ENCODE data around the gene CHST15. TPM values are rescaled to one million over a fixed set of nuclear protein-coding genes. Genes with fewer than 3 reads are reported as not detected.
A peak's percentile ranks its signal among the peaks of the same experiment; 100 is the strongest.

CHST15 gene
- total RNA-seq, 2 donors from 2014 or later: 0.95 TPM; not detected in 1

DNA sequence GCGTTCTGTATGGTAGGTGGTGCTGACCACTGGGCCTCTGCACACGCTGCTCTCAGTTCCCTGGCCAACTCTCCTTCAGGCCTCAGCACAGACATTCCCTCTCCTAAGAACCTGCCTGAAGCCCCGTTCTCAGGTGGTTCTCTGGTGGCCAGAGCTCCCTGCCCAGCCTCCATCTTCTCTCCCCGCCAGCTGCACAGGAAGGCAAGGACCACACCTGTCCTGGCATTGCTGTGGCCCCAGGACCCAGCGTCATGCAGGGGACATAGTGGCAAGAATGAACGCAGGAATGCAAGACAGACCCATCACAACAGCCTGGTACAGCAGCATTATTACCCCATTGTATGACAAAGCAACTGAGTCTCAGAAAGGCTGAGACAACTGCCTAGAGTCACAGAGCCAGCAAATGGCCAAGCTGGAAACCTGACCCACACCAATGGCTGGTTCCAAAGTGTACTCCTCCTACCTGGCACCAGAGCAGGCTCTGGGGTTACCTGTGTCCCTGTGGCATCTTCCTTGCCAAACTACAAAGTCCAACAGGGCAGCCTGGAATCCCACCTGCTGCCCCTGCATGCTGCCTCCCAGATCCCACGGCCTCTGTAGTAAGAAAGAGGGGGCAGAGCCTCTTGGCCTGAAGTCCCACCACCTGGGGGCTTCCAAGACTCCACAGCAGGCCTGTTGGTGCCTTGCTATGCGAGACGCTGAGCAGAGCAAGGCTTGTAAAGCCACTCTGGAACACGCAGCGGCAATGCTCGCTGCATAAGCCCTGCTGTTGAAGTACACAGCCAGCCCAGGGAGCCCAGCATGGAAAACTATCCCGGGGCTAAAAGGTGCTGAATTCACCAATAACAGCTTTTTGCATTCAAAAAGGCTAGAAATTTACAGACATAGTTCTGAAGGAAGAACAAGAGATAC is 73.3 kb downstream of the CHST15 start:
- Mint-ChIP-seq H3K4me3 (no peak overlapping the region), H3K27ac (no peak overlapping the region), H3K4me1 (ENCODE audit: low read depth in 2 of 2) (no peaks in the 10 kb centered on the region), H3K9me3 (no peaks in the 10 kb centered on the region), H3K36me3 (no peaks in the 10 kb centered on the region), H3K27me3 (peaks cover 14 to 23% of the 10 kb centered on the region in 2 donors)
- ATAC-seq (no peak), DNase-seq (ENCODE audit: low spot score) (no peak)

GRCh38 chr10:124018886-124019525 is 74.4 kb downstream of the CHST15 start:
- Mint-ChIP-seq H3K27me3 (peaks cover 14 to 20% of the 10 kb centered on the region in 2 donors), H3K4me1 (ENCODE audit: low read depth in 2 of 2) (no peaks in the 10 kb centered on the region), H3K27ac (no peak overlapping the region), H3K9me3 (no peaks in the 10 kb centered on the region), H3K36me3 (no peaks in the 10 kb centered on the region), H3K4me3 (no peak overlapping the region)
- no peak for DNase-seq (ENCODE audit: low spot score)
- ATAC-seq: peak in 1 of 2 donors; percentile 20

GRCh38 chr10:124017729-124018128 is 75.7 kb downstream of the CHST15 start:
- Mint-ChIP-seq H3K4me3 (no peak overlapping the region), H3K4me1 (ENCODE audit: low read depth in 2 of 2) (no peaks in the 10 kb centered on the region), H3K27me3 (peaks cover 8 to 11% of the 10 kb centered on the region in 2 donors), H3K27ac (no peak overlapping the region), H3K36me3 (no peaks in the 10 kb centered on the region), H3K9me3 (no peaks in the 10 kb centered on the region)
- DNase-seq (ENCODE audit: low spot score): no peak
- ATAC-seq: no peak

GRCh38 chr10:124016804-124017375 is 76.5 kb downstream of the CHST15 start:
- no peaks in the 10 kb centered on the region for H3K36me3 Mint-ChIP-seq
- DNase-seq (ENCODE audit: low spot score): no peak
- no peak overlapping the region for H3K27ac Mint-ChIP-seq
- no peak overlapping the region for H3K4me3 Mint-ChIP-seq
- no peaks in the 10 kb centered on the region for H3K4me1 Mint-ChIP-seq (ENCODE audit: low read depth in 2 of 2)
- no peaks in the 10 kb centered on the region for H3K9me3 Mint-ChIP-seq
- ATAC-seq: no peak
- peaks cover 3 to 6% of the 10 kb centered on the region in 2 donors for H3K27me3 Mint-ChIP-seq

DNA sequence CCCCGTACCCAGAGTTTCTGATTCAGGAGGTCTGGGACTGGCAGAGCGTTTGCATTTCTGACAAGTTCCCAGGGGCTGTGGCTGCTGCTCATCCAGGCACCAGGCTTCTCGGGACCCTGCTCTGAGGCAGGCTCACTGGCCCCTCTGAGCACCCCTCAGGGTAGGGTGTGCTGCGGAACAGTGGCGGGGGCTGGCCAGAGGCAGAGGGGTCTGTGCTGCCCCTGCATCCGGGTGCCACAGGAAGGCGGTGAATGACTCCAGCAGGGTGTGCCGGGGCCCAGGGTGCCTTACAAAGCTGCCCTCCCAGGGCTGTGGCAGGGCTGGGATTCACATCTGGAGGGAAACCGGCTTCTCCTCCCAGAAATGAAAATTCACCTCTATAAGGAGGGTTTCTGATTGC is 77.4 kb downstream of the CHST15 start:
- DNase-seq (ENCODE audit: low spot score) (no peak), ATAC-seq (no peak)
- no peaks in the 10 kb centered on the region for H3K27me3 Mint-ChIP-seq
- H3K36me3 Mint-ChIP-seq: no peaks in the 10 kb centered on the region
- H3K4me1 Mint-ChIP-seq (ENCODE audit: low read depth in 2 of 2): no peaks in the 10 kb centered on the region
- H3K9me3 Mint-ChIP-seq: no peaks in the 10 kb centered on the region
- no peak overlapping the region for H3K4me3 Mint-ChIP-seq
- no peak overlapping the region for H3K27ac Mint-ChIP-seq

DNA sequence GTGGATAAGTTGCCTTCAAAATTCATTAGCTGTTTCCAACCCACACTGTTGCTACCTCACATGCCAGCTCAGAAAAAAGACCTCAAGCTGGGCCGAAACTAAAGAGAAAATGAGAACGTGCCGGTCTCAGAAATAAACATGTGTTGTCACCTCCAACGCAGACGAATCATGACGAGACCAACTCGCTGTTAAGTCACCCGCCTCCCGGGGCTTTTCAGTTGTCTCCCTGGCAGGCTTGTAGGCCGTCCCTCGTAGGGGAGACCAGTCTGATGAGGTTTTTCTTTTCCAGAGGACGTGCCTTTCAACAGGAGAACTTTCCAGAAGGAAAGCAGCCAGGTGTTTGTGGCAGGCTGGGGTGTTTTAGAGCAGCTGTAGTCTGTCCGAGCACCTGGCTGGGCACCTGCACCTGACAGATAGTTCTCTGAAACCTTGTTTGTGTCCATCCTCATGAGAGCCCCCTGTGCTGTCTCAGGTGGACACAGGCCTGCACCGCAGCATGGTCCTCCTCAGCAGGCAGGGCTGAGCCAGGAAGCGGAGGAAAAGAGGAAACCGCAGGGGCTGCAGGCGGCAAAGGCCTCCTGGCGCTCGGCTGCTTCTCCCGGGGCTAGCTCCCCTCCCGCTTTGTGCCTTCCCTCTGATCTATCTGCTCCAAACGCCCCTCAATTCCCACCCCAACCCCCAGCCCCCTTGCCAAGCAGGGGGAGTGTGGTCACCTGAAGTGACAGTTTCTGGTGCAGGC is 78.8 kb downstream of the CHST15 start:
- H3K27me3 Mint-ChIP-seq: no peaks in the 10 kb centered on the region
- no peak overlapping the region for H3K4me3 Mint-ChIP-seq
- H3K36me3 Mint-ChIP-seq: no peaks in the 10 kb centered on the region
- DNase-seq (ENCODE audit: low spot score) (no peak), ATAC-seq (no peak)
- H3K4me1 Mint-ChIP-seq (ENCODE audit: low read depth in 2 of 2): no peaks in the 10 kb centered on the region
- H3K9me3 Mint-ChIP-seq: no peaks in the 10 kb centered on the region
- no peak overlapping the region for H3K27ac Mint-ChIP-seq

DNA sequence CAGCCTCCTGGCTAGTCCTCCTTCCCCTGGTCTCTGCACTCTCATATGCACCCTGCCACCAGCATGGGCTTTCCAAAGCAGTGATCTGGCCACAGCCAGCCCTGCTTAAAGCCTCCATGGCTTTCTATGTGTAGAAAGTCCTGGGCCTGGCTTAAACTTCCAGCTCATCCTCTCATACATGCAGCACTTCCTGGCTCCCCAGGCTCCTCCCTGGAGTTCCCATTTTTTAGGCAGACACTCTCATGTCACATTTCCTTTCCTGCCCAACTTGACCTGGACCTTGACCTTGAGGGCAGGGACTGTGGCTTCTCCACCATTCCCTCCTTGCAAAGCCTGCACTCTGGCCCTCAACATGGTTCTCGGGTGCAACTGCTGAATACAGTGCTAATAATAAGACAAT is 79.5 kb downstream of the CHST15 start:
- ATAC-seq (no peak), DNase-seq (ENCODE audit: low spot score) (no peak)
- no peaks in the 10 kb centered on the region for H3K9me3 Mint-ChIP-seq
- no peak overlapping the region for H3K27ac Mint-ChIP-seq
- H3K36me3 Mint-ChIP-seq: no peaks in the 10 kb centered on the region
- H3K4me3 Mint-ChIP-seq: no peak overlapping the region
- H3K4me1 Mint-ChIP-seq (ENCODE audit: low read depth in 2 of 2): no peaks in the 10 kb centered on the region
- no peaks in the 10 kb centered on the region for H3K27me3 Mint-ChIP-seq

DNA sequence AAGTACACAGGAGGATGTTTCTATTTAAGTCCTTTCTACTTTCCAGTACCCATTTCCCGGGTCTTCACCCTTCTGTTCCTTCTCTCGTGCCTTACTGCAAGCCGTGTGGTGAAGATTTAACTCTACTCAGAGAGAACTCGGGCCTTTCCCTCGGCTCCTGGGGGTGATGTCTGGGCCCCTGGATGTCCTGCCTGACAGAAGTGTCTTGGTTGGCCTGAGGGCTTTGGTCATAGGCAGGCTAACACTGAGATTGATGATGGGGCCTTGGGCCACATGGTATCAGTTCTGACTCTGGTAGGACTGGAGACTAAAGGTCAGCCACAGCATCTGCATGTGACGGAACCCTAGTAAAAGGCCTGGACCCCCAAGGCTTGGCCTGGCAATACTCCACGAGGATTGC is 80.4 kb downstream of the CHST15 start:
- no peaks in the 10 kb centered on the region for H3K4me1 Mint-ChIP-seq (ENCODE audit: low read depth in 2 of 2)
- H3K36me3 Mint-ChIP-seq: no peaks in the 10 kb centered on the region
- no peak for DNase-seq (ENCODE audit: low spot score)

DNA sequence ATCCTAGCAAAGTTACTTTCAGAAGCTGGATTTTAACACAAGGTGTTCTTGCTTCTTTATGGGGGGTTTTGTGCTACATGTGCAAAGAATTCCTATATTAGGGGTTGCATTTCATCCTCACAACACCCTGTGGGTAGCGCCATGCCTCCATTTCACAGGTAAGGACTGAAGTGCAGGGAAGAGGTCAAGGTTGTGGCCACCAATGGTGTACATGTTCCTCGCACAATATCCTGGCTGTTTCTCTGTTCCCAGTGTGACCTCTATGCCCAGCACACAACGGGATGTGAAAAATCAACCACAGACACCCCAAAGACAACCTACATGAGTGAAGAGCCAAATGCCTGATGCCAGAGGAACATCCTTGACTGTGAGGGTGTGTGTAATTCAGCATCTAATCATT is 80.8 kb downstream of the CHST15 start:
- H3K9me3 Mint-ChIP-seq: no peaks in the 10 kb centered on the region
- no peak overlapping the region for H3K27ac Mint-ChIP-seq
- H3K27me3 Mint-ChIP-seq: no peaks in the 10 kb centered on the region
- DNase-seq (ENCODE audit: low spot score) (no peak), ATAC-seq (no peak)
- H3K36me3 Mint-ChIP-seq: no peaks in the 10 kb centered on the region
- H3K4me3 Mint-ChIP-seq: no peak overlapping the region
- H3K4me1 Mint-ChIP-seq (ENCODE audit: low read depth in 2 of 2): no peaks in the 10 kb centered on the region

More for the DNA sequence above, 80.4 kb downstream of the CHST15 start:
- Mint-ChIP-seq H3K27ac (no peak overlapping the region), H3K4me3 (no peak overlapping the region), H3K9me3 (no peaks in the 10 kb centered on the region), H3K27me3 (no peaks in the 10 kb centered on the region)
- ATAC-seq: no peak

DNA sequence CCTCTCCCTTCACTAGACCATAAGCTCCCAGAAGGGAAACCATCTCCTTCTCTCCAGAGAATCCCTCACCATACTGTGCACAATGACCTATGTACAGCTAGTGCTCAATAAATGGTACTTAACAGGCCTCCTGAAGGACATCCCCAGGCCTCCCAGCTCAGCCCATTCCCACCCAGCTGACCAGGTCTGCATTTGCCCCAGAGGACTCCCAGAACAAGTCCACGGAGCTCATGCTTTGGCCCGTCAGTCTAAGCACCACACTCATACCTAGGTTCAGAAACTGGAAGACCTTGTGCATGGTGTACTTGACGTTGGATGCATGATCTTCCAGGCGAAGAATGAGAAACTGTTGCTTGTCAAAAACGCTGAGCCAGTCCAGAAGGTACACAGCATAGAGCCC is 81.3 kb downstream of the CHST15 start:
- no peak overlapping the region for H3K4me3 Mint-ChIP-seq
- no peaks in the 10 kb centered on the region for H3K9me3 Mint-ChIP-seq
- H3K27me3 Mint-ChIP-seq: no peaks in the 10 kb centered on the region
- DNase-seq (ENCODE audit: low spot score) (no peak), ATAC-seq (no peak)
- no peaks in the 10 kb centered on the region for H3K4me1 Mint-ChIP-seq (ENCODE audit: low read depth in 2 of 2)
- H3K36me3 Mint-ChIP-seq: no peaks in the 10 kb centered on the region
- no peak overlapping the region for H3K27ac Mint-ChIP-seq

DNA sequence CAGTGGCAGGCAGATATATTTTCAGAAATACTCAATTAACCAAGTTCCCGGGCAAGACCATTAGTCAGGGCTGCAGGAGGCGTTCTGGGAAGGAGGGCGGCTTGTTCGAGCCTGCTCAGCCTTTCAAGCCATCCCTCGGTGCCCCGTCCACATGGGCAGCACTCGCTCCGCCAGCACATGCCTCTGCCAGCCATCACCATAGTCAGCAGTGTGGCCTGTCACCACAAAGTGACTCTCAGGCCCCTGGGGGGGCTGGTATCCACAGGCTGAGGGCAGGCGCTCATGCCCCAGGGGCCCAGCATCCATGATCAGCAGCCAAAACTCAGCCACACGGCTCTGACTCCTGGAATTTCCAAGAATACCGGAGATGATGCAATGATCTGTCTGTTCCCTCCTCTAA is 81.9 kb downstream of the CHST15 start:
- no peak for DNase-seq (ENCODE audit: low spot score)
- Mint-ChIP-seq H3K4me1 (ENCODE audit: low read depth in 2 of 2) (no peaks in the 10 kb centered on the region), H3K4me3 (no peak overlapping the region), H3K9me3 (no peaks in the 10 kb centered on the region), H3K27ac (no peak overlapping the region), H3K36me3 (no peaks in the 10 kb centered on the region), H3K27me3 (no peaks in the 10 kb centered on the region)
- no peak for ATAC-seq

DNA sequence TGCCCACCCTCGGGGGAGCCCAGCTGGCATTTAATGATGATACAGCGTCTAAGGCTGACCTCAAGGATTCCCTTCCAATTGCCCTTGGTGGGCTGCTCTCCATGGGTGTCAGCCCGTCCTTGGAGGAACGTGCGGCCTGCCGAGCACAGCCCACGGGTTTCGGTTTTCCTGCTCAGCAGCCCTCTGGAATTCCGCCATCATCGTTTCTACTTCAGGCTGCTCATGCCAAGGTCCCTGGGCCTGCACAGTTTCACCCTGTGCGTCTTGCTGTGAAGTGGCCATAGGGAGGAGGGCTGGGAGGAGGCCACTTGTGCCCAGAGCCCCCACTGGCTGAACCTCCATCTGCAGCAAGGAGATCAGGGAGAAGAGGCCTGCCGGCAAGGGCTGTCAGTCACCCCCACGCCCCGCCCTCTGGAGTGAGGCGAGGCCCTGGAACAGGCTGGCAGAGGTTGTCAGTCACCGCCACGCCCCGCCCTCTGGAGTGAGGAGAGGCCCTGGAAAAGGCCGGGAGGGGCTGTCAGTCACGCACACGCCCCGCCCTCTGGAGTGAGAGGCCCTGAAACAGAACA is 82.8 kb downstream of the CHST15 start:
- Mint-ChIP-seq H3K4me1 (ENCODE audit: low read depth in 2 of 2) (no peaks in the 10 kb centered on the region), H3K9me3 (no peaks in the 10 kb centered on the region), H3K27ac (no peak overlapping the region), H3K27me3 (no peaks in the 10 kb centered on the region), H3K36me3 (no peaks in the 10 kb centered on the region), H3K4me3 (no peak overlapping the region)
- DNase-seq (ENCODE audit: low spot score): no peak
- no peak for ATAC-seq

- ATAC-seq (no peak), DNase-seq (ENCODE audit: low spot score) (no peak)
- Mint-ChIP-seq H3K27me3 (no peaks in the 10 kb centered on the region), H3K4me1 (ENCODE audit: low read depth in 2 of 2) (no peaks in the 10 kb centered on the region), H3K4me3 (no peak overlapping the region), H3K36me3 (no peaks in the 10 kb centered on the region), H3K9me3 (no peaks in the 10 kb centered on the region), H3K27ac (no peak overlapping the region)
Measured at GRCh38 chr10:124010024-124010423, 83.4 kb downstream of the CHST15 start.

All from natural killer cell treated with Interleukin-12 subunit alpha and Interleukin-12 subunit beta and Interleukin-15 and Interleukin-18, amount 100 ng/mL, for 72 hours (primary cell).